GM21619 (cell line): ENCODE results near the gene EXOC3.

ENCODE experiments used
- ATAC-seq: cut with Tn5 transposase; IDR thresholded peaks from one replicate; pipeline ENCODE4 v1.9.1; 2021; ENCODE audit not compliant: unreplicated experiment

EXOC3 gene

DNA sequence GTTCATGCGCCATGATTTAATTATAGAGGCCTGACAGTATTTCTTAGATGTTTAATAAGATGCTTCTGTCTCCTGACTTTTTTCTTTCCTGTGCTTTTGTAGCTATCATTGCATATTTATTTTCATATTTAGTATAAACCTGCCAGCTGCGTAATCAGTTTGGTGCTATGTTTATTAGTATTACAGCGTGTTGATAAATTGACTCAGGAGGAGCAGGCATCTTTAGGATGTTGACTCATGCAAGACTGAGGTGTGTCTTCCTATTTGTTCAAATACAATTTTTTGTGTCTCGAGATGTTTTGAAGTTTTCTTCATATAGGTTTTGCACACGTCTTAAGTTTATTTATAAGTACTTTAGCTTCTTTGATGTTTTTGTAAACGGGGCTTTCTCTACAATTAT, 35.9 kb upstream of the EXOC3 start:
- ATAC-seq = no peak

DNA sequence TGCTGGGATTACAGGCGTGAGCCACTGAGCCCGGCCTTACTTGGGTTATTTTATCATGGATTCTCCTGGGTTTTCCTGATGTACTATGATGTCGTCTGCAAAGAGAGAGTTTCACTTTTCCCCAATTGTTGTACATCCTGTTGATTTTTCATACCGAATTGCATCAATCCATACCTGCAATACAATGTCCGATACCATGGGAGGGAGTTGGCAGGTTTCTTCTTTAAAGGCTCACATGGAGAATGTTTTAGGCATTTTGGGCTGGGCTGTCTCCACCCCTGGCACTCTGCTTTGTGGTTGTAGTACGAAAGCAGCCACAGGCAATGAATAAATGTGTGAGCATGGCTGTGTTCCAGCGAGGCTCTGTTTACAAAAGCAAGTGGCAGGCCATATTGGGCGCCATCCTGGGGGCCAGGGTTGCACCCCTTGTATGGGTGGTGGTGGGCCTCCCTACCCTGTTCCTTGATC, 35.1 kb upstream of the EXOC3 start:
- no peak for ATAC-seq

GRCh38 chr5:410911-411517, 32.0 kb upstream of the EXOC3 start:
- no peak for ATAC-seq

DNA sequence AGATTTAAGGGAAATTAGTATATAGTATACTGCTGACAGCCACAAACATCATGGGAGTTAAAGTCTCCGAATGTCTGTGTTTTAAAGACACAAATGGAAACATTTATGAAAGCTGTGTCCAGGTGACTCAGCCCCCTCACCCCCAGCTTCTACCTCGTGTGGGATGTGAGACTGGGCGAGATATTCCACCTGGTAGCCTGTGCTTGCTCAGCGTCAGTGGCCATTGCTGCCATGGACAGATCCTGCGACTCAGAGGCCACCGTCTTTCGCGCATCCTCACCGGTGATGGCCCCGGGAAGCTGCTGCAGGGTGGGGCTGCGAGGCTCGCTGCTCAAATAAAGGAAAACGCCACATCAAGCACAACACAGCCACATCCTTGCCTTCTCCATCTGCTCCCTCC, 31.2 kb upstream of the EXOC3 start:
- no peak for ATAC-seq

DNA sequence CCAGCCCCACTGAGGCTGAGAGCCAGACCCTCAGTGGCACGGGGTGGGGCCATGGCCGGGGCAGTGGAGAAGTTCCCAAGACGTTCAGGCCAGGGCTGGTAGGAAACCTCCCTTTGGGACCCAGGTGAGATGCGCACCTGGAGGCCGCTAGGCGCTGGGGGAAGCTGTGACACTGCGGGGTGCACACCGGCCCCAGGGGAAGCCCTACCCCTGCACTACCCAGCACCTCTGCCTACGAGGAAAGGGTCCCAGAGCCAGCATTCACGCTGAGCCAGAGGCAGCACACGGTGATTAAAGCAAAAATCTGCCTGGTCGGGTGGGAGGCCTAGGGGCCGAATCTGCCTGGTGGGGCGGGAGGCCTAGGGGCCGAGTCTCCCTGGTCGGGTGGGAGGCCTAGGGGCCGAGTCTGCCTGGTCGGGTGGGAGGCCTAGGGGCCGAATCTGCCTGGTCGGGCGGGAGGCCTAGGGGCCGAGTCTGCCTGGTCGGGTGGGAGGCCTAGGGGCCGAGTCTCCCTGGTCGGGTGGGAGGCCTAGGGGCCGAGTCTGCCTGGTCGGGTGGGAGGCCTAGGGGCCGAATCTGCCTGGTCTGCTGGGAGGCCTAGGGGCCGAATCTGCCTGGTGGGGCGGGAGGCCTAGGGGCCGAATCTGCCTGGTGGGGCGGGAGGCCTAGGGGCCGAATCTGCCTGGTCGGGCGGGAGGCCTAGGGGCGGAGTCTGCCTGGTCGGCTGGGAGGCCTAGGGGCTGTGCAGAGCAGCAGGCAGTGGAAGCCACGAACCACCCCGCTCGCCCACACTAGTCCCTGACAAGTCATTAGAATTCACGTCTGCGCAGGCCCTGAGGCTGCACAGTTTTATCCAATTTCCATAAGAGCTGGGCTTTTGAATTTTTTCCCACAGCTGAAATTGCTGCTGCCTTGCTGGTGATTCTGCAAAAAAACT, 27.7 kb upstream of the EXOC3 start:
- peak; percentile 72 for ATAC-seq

DNA sequence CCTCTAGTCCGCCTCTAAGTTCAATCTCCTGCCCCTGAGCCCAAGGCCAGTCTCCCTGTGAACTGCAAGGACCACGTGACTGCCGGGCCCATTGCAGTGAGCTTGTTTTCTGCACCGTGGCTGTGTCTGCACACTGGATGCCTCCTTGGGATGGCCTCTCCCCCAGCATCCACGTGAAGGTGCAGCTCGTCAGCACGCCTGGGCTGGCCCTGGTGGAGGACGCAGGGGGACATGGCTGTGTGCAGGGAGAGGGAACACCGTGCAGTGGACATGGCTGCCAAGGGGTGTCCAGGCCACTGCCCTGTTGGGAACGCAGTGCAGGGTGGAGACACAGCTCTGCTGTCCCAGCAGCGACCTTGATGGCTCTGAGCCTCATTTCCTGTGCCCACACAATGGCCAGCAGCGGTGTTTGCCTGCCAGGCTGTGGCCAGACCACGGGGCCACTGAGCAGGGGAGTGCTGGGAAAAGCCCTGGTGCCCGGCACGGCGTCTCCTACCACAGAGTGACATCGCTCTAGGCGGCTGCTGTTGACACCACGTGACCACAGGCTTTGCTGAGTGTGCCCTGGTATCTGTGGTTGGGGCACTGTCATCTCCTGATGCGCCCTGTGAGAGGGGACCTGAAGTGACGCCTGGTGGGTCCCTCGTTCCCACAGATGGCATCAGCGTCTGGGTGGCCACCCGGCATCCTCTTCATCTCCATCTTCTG, 26.9 kb upstream of the EXOC3 start:
- ATAC-seq = no peak

DNA sequence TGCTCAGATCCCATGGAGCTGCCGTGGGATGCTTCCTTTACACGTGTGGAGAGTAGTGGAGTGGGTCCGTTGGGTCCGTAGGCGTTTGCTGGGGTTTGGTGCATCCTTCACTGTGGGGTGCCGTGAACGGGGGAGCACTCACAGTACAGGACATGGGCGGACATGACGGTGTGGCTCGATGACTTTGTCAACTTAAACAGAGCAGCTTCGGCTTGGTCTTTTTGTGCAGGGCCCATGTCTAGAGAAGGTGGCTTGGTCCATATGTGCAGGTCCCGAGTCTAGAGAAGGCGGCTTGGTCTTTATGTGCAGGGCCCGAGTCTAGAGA, 26.4 kb upstream of the EXOC3 start:
- no peak for ATAC-seq

DNA sequence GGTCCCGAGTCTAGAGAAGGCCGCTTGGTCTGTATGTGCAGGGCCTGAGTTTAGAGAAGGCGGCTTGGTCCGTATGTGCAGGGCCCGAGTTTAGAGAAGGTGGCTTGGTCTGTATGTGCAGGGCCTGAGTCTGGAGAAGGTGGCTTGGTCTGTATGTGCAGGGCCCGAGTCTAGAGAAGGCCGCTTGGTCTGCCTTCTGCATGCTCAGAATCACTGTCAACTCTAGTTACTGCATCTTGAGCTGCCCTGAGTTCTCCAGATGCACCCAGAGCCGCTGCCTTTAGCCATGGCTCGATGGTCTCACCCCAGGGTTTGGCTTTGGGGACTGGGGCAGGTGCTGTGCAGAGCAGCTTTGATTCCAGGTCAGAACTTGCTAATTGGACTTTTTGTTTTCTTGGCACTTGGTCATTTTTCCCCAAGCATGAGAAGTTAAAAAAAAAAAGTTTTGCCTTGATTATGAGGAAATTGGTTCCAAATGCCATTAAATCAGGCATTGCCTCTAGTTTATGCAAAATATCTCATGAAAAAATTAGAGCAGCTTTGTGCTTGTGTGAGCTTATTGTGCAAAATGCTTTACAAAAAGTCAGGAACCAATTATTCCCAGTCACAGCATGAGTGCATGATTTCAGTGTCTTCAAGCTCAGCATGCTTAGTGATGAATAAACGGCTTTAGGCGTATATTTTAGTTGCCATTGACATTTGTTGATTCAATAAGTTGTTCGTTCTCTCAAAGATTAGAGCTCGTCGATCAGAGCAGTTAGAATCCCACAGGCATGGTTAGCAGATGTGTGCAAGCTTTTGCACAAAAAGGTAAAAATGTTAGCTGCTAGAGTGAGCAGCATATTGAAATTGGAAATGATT, 25.4 kb upstream of the EXOC3 start:
- no peak for ATAC-seq

GRCh38 chr5:418162-419121, 24.5 kb upstream of the EXOC3 start:
- ATAC-seq = no peak

GRCh38 chr5:419970-420369, 23.0 kb upstream of the EXOC3 start:
- no peak for ATAC-seq

GRCh38 chr5:420632-421286, 22.2 kb upstream of the EXOC3 start:
- ATAC-seq = no peak

- ATAC-seq = no peak
These were observed 21.6 kb upstream of the EXOC3 start for GRCh38 chr5:421287-421880.

GRCh38 chr5:421901-422300, 21.1 kb upstream of the EXOC3 start:
- ATAC-seq = no peak

DNA sequence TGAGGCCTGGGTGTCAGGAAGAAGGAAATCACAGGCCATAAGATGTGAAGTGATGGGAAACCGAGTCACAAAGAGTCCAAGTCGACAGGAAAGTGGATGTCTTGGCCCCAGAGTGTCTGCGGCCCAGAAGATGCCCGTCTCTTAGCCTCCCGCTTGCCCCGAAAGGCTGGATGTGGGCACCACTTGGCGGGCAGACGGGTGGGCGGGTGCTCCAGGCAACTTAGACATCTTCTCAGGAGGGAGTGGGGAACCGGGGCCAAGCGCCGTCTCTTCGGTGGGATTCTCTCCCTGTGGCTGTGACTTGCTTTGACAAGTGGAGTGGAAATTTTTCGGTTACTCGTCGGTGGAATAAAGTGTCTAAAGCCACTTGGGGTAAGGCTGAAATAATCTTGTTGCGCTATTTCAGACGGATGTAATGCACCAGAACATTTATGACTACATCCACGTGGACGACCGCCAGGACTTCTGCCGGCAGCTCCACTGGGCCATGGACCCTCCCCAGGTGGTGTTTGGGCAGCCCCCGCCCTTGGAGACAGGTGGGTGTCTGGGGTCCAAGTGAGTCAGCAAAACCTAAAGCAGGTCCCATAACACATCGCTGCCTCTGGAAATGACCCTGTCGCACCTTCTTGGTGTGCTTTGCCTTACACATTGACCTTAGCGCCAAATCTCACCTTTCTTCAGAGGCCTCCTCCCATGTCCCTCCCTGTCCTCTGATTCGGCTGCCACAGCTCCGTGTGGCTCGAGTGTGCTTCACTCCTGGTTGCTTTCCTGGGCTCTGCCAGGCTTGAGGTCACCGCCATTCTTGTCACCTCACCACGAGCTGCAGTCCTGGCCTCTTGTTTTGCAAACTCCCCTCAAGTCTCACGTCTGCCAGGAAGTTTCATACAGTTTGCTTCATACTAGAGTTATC, 20.4 kb upstream of the EXOC3 start:
- ATAC-seq = no peak

DNA sequence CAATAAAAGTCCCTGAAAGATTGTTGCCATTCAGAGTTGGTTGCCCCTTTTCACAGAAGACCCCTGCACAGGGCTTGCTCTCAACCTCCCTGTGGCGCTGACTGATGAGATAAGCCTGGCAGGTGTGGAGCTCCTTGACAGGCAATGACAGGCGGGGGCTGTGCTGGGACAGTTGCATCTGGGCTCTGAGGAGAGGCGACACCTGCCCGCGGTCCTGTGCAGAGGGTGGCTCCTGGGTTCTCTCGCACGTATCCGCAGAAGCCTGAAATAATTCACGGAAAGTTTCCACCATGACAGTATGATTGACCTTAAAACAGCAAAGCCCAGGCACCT, 19.8 kb upstream of the EXOC3 start:
- ATAC-seq = no peak

GRCh38 chr5:423626-424261, 19.2 kb upstream of the EXOC3 start:
- ATAC-seq = no peak

GRCh38 chr5:424301-425110, 18.5 kb upstream of the EXOC3 start:
- ATAC-seq = peak; percentile 83
